ENCODE results near the gene SPO11.

GRCh38 chr20:57291003-57291402 is 38.6 kb upstream of the SPO11 start:
- TF ChIP-seq RAD21 (IDR thresholded peaks at IDR 0.05; ENCODE audit: insufficient read depth, low read depth, low read length) (no peak), SUPT20H (IDR thresholded peaks at IDR 0.05; ENCODE audit: borderline replicate concordance, control insufficient read depth, low read depth, low read length) (no peak), CHD2 (IDR thresholded peaks at IDR 0.05; ENCODE audit: borderline replicate concordance, low read depth, low read length) (no peak), CBFB (IDR thresholded peaks at IDR 0.05; ENCODE audit: low read depth) (no peak), ATF3 (IDR thresholded peaks at IDR 0.05; ENCODE audit: borderline replicate concordance, extremely low read depth, low read depth, low read length) (no peak), MTA2 (IDR thresholded peaks at IDR 0.05; ENCODE audit: low read depth) (no peak), DPF2 (IDR thresholded peaks at IDR 0.05) (no peak), RCOR1 (conservative IDR thresholded peaks at IDR 0.05; ENCODE audit: low read depth, low read length) (no peak), SREBF2 (IDR thresholded peaks at IDR 0.05; ENCODE audit: low read length) (no peak), POLR2AphosphoS5 (IDR thresholded peaks at IDR 0.05; ENCODE audit: low read length) (no peak), NFYB (IDR thresholded peaks at IDR 0.05; ENCODE audit: insufficient read depth, low read depth, low read length) (no peak), SRF (IDR thresholded peaks at IDR 0.05; ENCODE audit: low read depth in 2 of 2, low read length in 2 of 2) (no peak), ATF2 (IDR thresholded peaks at IDR 0.05; ENCODE audit: low read length) (no peak)
- TF ChIP-seq, protein P1, sequence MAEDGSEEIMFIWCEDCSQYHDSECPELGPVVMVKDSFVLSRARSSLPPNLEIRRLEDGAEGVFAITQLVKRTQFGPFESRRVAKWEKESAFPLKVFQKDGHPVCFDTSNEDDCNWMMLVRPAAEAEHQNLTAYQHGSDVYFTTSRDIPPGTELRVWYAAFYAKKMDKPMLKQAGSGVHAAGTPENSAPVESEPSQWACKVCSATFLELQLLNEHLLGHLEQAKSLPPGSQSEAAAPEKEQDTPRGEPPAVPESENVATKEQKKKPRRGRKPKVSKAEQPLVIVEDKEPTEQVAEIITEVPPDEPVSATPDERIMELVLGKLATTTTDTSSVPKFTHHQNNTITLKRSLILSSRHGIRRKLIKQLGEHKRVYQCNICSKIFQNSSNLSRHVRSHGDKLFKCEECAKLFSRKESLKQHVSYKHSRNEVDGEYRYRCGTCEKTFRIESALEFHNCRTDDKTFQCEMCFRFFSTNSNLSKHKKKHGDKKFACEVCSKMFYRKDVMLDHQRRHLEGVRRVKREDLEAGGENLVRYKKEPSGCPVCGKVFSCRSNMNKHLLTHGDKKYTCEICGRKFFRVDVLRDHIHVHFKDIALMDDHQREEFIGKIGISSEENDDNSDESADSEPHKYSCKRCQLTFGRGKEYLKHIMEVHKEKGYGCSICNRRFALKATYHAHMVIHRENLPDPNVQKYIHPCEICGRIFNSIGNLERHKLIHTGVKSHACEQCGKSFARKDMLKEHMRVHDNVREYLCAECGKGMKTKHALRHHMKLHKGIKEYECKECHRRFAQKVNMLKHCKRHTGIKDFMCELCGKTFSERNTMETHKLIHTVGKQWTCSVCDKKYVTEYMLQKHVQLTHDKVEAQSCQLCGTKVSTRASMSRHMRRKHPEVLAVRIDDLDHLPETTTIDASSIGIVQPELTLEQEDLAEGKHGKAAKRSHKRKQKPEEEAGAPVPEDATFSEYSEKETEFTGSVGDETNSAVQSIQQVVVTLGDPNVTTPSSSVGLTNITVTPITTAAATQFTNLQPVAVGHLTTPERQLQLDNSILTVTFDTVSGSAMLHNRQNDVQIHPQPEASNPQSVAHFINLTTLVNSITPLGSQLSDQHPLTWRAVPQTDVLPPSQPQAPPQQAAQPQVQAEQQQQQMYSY (CRISPR knock-in tag; IDR thresholded peaks at IDR 0.05): no peak

Data from GM12878 (cell line).